ENCODE results near the gene CMPK2. TPM values are rescaled to one million over a fixed set of nuclear protein-coding genes. Genes with fewer than 3 reads are reported as not detected.
A peak's percentile ranks its signal among the peaks of the same experiment; 100 is the strongest.

Gene CMPK2
- total and polyA plus RNA-seq, 2 donors (not counting 1 experiment from before 2014, with no cell fraction given), result 0.33 to 0.52 TPM

GRCh38 chr2:6822406-6822805 lies 43.3 kb downstream of the CMPK2 start:
- no peak overlapping the region for H3K4me3 ChIP-seq (replicated peaks in 1 of 4; ENCODE audit: control extremely low read depth in 1 of 4, insufficient read depth in 1 of 4, low read depth in 3 of 4, low read length in 4 of 4)
- TF ChIP-seq EZH2 (IDR thresholded peaks at IDR 0.05; ENCODE audit: low read length, missing control alignments) (no peak), CTCF (conservative IDR thresholded peaks at IDR 0.05 in 1 of 2, IDR thresholded peaks at IDR 0.05 in 1 of 2; ENCODE audit: low read depth in 1 of 2, low read length in 2 of 2) (no peak)
- DNase-seq (ENCODE audit: low read depth in 2 of 2), result no peak
- H2AFZ ChIP-seq (ENCODE audit: low read length), result no peak overlapping the region
- H3K27ac ChIP-seq (ENCODE audit: insufficient read depth, low read length), result peak overlapping the region; percentile 22
- H3K4me1 ChIP-seq (ENCODE audit: control insufficient read depth, extremely low read depth, insufficient read depth, low read length), result peaks cover 5% of the 10 kb centered on the region
- H3K9me3 ChIP-seq (ENCODE audit: control insufficient read depth, insufficient read depth, low read depth, low read length), result no peaks in the 10 kb centered on the region
- H3K79me2 ChIP-seq (ENCODE audit: control insufficient read depth, insufficient read depth, low read length), result no peaks in the 10 kb centered on the region
- no peaks in the 10 kb centered on the region for H3K36me3 ChIP-seq (ENCODE audit: control insufficient read depth, insufficient read depth, low read length)
- no peaks in the 10 kb centered on the region for H3K27me3 ChIP-seq (ENCODE audit: control insufficient read depth, insufficient read depth, low read length)
- H4K20me1 ChIP-seq (ENCODE audit: control insufficient read depth, extremely low read depth, insufficient read depth, low read length), result no peaks in the 10 kb centered on the region
- no peak overlapping the region for H3K9ac ChIP-seq (ENCODE audit: insufficient read depth, low read length)
- H3K4me2 ChIP-seq (ENCODE audit: extremely low read depth, insufficient read depth, low read length), result no peak overlapping the region

- Histone ChIP-seq H3K27ac (ENCODE audit: insufficient read depth, low read length) (no peak overlapping the region), H2AFZ (ENCODE audit: low read length) (no peak overlapping the region), H3K27me3 (ENCODE audit: control insufficient read depth, insufficient read depth, low read length) (no peaks in the 10 kb centered on the region), H3K4me2 (ENCODE audit: extremely low read depth, insufficient read depth, low read length) (no peak overlapping the region), H3K9me3 (ENCODE audit: control insufficient read depth, insufficient read depth, low read depth, low read length) (no peaks in the 10 kb centered on the region), H3K79me2 (ENCODE audit: control insufficient read depth, insufficient read depth, low read length) (no peaks in the 10 kb centered on the region), H3K9ac (ENCODE audit: insufficient read depth, low read length) (no peak overlapping the region), H3K4me3 (replicated peaks in 1 of 4; ENCODE audit: control extremely low read depth in 1 of 4, insufficient read depth in 1 of 4, low read depth in 3 of 4, low read length in 4 of 4) (no peak overlapping the region), H3K36me3 (ENCODE audit: control insufficient read depth, insufficient read depth, low read length) (no peaks in the 10 kb centered on the region), H3K4me1 (ENCODE audit: control insufficient read depth, extremely low read depth, insufficient read depth, low read length) (peaks cover 5% of the 10 kb centered on the region), H4K20me1 (ENCODE audit: control insufficient read depth, extremely low read depth, insufficient read depth, low read length) (no peaks in the 10 kb centered on the region)
- TF ChIP-seq CTCF (conservative IDR thresholded peaks at IDR 0.05 in 1 of 2, IDR thresholded peaks at IDR 0.05 in 1 of 2; ENCODE audit: low read depth in 1 of 2, low read length in 2 of 2), result no peak
- TF ChIP-seq EZH2 (IDR thresholded peaks at IDR 0.05; ENCODE audit: low read length, missing control alignments), result no peak
- DNase-seq (ENCODE audit: low read depth in 2 of 2), result no peak
Measured at GRCh38 chr2:6820903-6821584, 44.7 kb downstream of the CMPK2 start.

- Histone ChIP-seq H3K9me3 (ENCODE audit: control insufficient read depth, insufficient read depth, low read depth, low read length) (no peaks in the 10 kb centered on the region), H2AFZ (ENCODE audit: low read length) (no peak overlapping the region), H3K4me2 (ENCODE audit: extremely low read depth, insufficient read depth, low read length) (no peak overlapping the region), H3K79me2 (ENCODE audit: control insufficient read depth, insufficient read depth, low read length) (no peaks in the 10 kb centered on the region), H4K20me1 (ENCODE audit: control insufficient read depth, extremely low read depth, insufficient read depth, low read length) (no peaks in the 10 kb centered on the region), H3K4me3 (replicated peaks in 1 of 4; ENCODE audit: control extremely low read depth in 1 of 4, insufficient read depth in 1 of 4, low read depth in 3 of 4, low read length in 4 of 4) (no peak overlapping the region), H3K4me1 (ENCODE audit: control insufficient read depth, extremely low read depth, insufficient read depth, low read length) (peaks cover 5% of the 10 kb centered on the region), H3K36me3 (ENCODE audit: control insufficient read depth, insufficient read depth, low read length) (no peaks in the 10 kb centered on the region), H3K27me3 (ENCODE audit: control insufficient read depth, insufficient read depth, low read length) (no peaks in the 10 kb centered on the region), H3K9ac (ENCODE audit: insufficient read depth, low read length) (no peak overlapping the region), H3K27ac (ENCODE audit: insufficient read depth, low read length) (no peak overlapping the region)
- TF ChIP-seq EZH2 (IDR thresholded peaks at IDR 0.05; ENCODE audit: low read length, missing control alignments), result no peak
- TF ChIP-seq CTCF (conservative IDR thresholded peaks at IDR 0.05 in 1 of 2, IDR thresholded peaks at IDR 0.05 in 1 of 2; ENCODE audit: low read depth in 1 of 2, low read length in 2 of 2), result no peak
- no peak for DNase-seq (ENCODE audit: low read depth in 2 of 2)
Measured at GRCh38 chr2:6820236-6820635, 45.5 kb downstream of the CMPK2 start.
